NB4 (cell line): ENCODE results near the gene GALNT17.

Experiments used
- DNase-seq: peaks from one replicate; pipeline ENCODE4 v3.0.0; 2010; ENCODE audit warnings: low read depth
- H3K4me3 ChIP-seq: one replicate; pipeline ENCODE4 v1.5.1; 2011; ENCODE audit warnings: mild to moderate bottlenecking, low read depth, low read length, moderate library complexity
- MAX ChIP-seq: IDR thresholded peaks from 2 replicates; pipeline ENCODE4 v1.6.1; 2011; ENCODE audit warnings: low read depth, low read length
- MYC ChIP-seq: IDR thresholded peaks from 2 replicates; pipeline ENCODE4 v1.6.1; 2011; ENCODE audit warnings: low read depth, low read length
- POLR2A ChIP-seq: IDR thresholded peaks from 2 replicates; pipeline ENCODE4 v1.6.1; 2011; ENCODE audit warnings: mild to moderate bottlenecking; ENCODE audit not compliant: insufficient read length; ENCODE audit errors: extremely low read depth
- TF ChIP-seq, protein P1 (sequence below): IDR thresholded peaks from one replicate; pipeline ENCODE4 v1.5.1; 2012; ENCODE audit warnings: low read depth, low read length

GALNT17 gene

DNA sequence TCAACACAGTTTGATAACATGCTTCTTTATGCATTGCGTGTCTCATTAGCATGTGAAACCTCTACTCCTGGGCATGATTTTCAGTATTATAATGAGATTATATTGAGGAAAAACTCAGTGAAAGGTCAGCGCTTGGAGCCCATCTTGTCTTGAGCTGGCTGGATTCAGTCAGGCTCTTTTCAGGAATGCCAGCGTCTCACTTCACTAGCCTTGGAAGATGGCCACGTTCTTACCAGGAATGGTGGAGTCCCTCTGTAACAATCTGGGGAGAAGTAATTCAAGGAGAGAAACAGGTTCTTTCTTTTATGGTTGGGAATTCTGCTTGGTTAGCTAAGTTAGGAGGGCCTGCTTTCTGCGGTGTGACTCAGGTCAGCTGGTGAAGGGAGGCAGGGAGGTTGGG, 241.0 kb downstream of the GALNT17 start:
- TF ChIP-seq, protein P1, sequence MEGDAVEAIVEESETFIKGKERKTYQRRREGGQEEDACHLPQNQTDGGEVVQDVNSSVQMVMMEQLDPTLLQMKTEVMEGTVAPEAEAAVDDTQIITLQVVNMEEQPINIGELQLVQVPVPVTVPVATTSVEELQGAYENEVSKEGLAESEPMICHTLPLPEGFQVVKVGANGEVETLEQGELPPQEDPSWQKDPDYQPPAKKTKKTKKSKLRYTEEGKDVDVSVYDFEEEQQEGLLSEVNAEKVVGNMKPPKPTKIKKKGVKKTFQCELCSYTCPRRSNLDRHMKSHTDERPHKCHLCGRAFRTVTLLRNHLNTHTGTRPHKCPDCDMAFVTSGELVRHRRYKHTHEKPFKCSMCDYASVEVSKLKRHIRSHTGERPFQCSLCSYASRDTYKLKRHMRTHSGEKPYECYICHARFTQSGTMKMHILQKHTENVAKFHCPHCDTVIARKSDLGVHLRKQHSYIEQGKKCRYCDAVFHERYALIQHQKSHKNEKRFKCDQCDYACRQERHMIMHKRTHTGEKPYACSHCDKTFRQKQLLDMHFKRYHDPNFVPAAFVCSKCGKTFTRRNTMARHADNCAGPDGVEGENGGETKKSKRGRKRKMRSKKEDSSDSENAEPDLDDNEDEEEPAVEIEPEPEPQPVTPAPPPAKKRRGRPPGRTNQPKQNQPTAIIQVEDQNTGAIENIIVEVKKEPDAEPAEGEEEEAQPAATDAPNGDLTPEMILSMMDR: no peak
- TF ChIP-seq POLR2A (no peak), MAX (no peak), MYC (no peak)
- H3K4me3 ChIP-seq: no peak overlapping the region
- DNase-seq: no peak

DNA sequence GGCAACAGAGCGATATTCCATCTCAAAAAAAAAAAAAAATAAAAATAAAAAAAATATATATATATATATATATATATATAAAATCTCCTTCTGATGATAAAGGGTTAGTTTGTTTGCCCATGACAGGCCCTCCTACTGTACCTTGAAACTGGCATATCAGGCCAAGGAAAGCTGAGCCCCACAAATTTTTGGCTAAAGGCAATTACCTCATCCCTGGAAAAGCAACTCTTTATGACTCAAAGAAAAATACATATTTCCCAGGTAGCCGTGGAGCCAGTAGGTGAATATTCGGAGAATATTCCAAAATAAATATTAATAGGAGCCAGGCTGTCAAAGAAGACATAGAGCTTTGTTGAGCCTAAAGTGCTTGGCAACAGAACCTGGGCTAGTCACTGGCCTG, 245.1 kb downstream of the GALNT17 start:
- TF ChIP-seq MYC: no peak
- TF ChIP-seq POLR2A: no peak
- no peak for TF ChIP-seq MAX
- TF ChIP-seq, protein P1: no peak
- no peak overlapping the region for H3K4me3 ChIP-seq
- DNase-seq: no peak

DNA sequence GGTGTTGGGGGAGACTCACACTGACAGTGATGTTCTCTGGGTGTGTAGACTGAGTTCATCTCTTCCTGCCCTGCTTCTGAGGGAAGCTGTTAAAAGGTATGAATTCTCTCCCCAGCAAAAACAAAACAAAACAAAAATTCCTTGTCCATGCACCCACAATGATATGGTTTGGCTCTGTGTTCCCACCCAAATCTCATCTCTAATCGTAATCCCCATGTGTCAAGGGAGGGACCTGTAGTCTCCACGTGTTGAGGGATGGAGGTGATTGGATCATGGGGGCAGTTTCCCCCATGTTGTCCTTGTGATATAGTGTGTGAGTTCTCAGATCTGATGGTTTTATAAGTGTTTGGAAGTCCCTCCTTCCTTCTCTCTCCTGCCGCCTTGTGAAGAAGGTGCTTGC, 245.5 kb downstream of the GALNT17 start:
- DNase-seq: no peak
- H3K4me3 ChIP-seq: no peak overlapping the region
- TF ChIP-seq MYC: no peak
- TF ChIP-seq POLR2A: no peak
- TF ChIP-seq, protein P1: no peak
- no peak for TF ChIP-seq MAX

DNA sequence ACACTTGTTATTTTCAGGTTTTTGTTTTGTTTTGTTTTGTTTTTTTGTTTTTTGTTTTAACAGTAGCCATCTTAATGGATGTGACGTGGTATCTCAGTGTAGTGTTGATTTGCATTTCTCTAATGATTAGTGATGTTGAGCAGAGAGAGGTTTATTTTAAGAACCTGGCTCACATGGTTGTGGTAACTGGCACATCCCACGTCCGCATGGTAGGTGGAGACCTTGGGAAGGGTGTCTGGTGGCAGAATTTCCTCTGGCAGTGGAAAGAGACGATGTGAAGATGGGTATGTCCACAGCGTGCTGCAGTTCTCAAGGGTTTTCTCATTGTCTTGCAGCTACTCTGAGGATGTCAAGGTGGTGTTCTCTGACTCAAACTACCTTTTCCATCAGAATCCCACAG, 252.2 kb downstream of the GALNT17 start:
- TF ChIP-seq MYC (no peak), POLR2A (no peak), MAX (no peak)
- TF ChIP-seq, protein P1: no peak
- DNase-seq: no peak
- H3K4me3 ChIP-seq: no peak overlapping the region

GRCh38 chr7:71385330-71385729, 253.4 kb downstream of the GALNT17 start:
- TF ChIP-seq, protein P1: no peak
- TF ChIP-seq MAX: no peak
- TF ChIP-seq MYC: no peak
- no peak for TF ChIP-seq POLR2A
- DNase-seq: no peak
- H3K4me3 ChIP-seq: no peak overlapping the region

GRCh38 chr7:71386152-71386785, 254.3 kb downstream of the GALNT17 start:
- no peak for DNase-seq
- TF ChIP-seq POLR2A (no peak), MYC (no peak), MAX (no peak)
- TF ChIP-seq, protein P1: no peak
- H3K4me3 ChIP-seq: no peak overlapping the region
